KMS-11 (cell line): ENCODE measurements around the gene ST6GALNAC6.

Source experiments
- H2AFZ ChIP-seq: fragments of 200-600 bp; sonication (generic); 2 replicates; pipeline ENCODE4 v1.6.1; 2016; ENCODE audit warnings: antibody characterized with exemption, mixed run types, low read depth
- H3K27ac ChIP-seq: fragments of 200-600 bp; sonication (generic); 2 replicates; pipeline ENCODE4 v1.6.1; 2016; ENCODE audit warnings: mild to moderate bottlenecking, mixed run types
- H3K27me3 ChIP-seq: fragments of 200-600 bp; sonication (generic); 2 replicates; pipeline ENCODE4 v1.6.1; 2017; ENCODE audit warnings: mild to moderate bottlenecking, low read depth, mixed run types, moderate library complexity; ENCODE audit not compliant: insufficient read depth
- H3K36me3 ChIP-seq: fragments of 200-600 bp; sonication (generic); 2 replicates; pipeline ENCODE4 v1.6.1; 2017; ENCODE audit warnings: mild to moderate bottlenecking, mixed run types; ENCODE audit not compliant: insufficient read depth
- H3K4me1 ChIP-seq: fragments of 200-600 bp; sonication (generic); 2 replicates; pipeline ENCODE4 v1.6.1; 2016; ENCODE audit warnings: mild to moderate bottlenecking, low read depth, mixed run types; ENCODE audit not compliant: poor library complexity, severe bottlenecking
- H3K4me2 ChIP-seq: fragments of 200-600 bp; sonication (generic); 2 replicates; pipeline ENCODE4 v1.7.0; 2016; ENCODE audit warnings: mild to moderate bottlenecking, mixed run types
- H3K4me3 ChIP-seq: fragments of 200-600 bp; sonication (generic); IDR thresholded peaks from 2 replicates; pipeline ENCODE4 v1.6.1; 2017; ENCODE audit warnings: low read depth, low read length, mixed read lengths; ENCODE audit not compliant: insufficient read depth
- H3K79me2 ChIP-seq: fragments of 200-600 bp; sonication (generic); 2 replicates; pipeline ENCODE4 v1.6.1; 2016; ENCODE audit warnings: low read depth, mixed run types; ENCODE audit not compliant: insufficient read depth
- H3K9ac ChIP-seq: fragments of 200-600 bp; sonication (generic); 2 replicates; pipeline ENCODE4 v1.6.1; 2016; ENCODE audit warnings: mild to moderate bottlenecking, mixed run types
- H4K20me1 ChIP-seq: fragments of 200-600 bp; sonication (generic); 2 replicates; pipeline ENCODE4 v1.6.1; 2016; ENCODE audit warnings: mild to moderate bottlenecking, mixed run types; ENCODE audit not compliant: insufficient read depth
- CTCF ChIP-seq: fragments of 200-600 bp; sonication (generic); conservative IDR thresholded peaks from 2 replicates; pipeline ENCODE4 v1.6.1; 2017; ENCODE audit warnings: low read depth, mild to moderate bottlenecking, antibody characterized with exemption, low read length, moderate library complexity, mixed read lengths

ST6GALNAC6 gene

DNA sequence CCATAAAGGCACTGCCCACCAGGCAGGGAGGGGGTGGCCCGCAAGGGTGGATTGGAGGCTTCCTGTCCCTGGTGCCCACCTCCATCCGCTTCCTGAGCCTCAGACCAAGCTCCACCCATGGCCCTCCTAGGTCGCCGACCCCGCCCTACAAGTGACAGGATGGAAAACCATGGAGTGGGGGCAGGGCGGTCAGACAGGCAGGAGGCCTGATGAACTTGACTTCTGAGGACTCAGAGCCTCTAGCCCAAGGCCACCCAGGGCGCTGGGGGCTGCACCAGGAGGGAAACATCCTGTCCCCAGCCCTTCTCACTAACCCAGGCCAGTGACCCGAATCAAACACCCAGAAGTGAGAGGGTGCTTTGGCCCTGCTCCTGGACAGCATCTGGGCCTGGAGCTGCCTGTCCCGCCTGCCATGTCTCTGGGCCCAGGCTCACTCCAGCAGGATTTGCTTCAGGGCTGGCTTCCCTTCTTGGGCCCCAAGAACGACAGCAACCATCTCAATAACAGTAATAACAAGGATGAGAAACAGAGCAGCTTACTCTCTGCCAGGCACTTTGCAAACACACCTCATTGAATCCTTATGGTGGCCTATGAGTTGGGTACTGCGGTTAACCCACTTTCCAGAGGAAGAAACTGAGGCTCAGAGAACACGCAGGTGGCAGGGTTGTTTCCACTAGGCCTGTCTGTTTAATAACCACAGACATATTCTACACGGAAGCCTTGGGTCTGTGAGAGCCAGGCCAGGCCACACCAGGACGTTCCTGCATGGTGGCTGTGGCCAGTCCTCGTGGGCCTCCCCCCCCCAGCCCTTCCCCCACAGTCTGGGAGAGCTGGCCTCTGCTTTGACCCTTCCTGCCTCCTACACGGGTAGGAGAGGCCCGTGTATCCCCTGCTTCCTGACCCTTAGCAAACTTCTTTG, 4.4 kb upstream of the ST6GALNAC6 start:
- Histone ChIP-seq H3K4me2 (no peak overlapping the region), H4K20me1 (no peaks in the 10 kb centered on the region), H3K79me2 (no peaks in the 10 kb centered on the region), H3K27ac (no peak overlapping the region), H3K27me3 (no peaks in the 10 kb centered on the region), H3K36me3 (no peaks in the 10 kb centered on the region), H3K4me1 (peaks cover 26% of the 10 kb centered on the region), H2AFZ (no peak overlapping the region), H3K9ac (no peak overlapping the region), H3K4me3 (no peak overlapping the region)
- TF ChIP-seq CTCF = no peak

- Histone ChIP-seq H3K27me3 (no peaks in the 10 kb centered on the region), H3K36me3 (no peaks in the 10 kb centered on the region; the same call in 1 of the 2 replicates), H3K9ac (peak overlapping the region; percentile 74), H3K27ac (no peak overlapping the region), H3K4me1 (peaks cover 8% of the 10 kb centered on the region), H2AFZ (no peak overlapping the region; the same call in 1 of the 2 replicates), H4K20me1 (no peaks in the 10 kb centered on the region), H3K4me2 (peak overlapping the region; percentile 84), H3K79me2 (0 out of 2 replicates have a peak, but pooled peaks cover 4% of the 10 kb centered on the region), H3K4me3 (no peak overlapping the region)
- TF ChIP-seq CTCF = no peak
Measured at GRCh38 chr9:127898433-127899127, 823 bp downstream of the ST6GALNAC6 start.

DNA sequence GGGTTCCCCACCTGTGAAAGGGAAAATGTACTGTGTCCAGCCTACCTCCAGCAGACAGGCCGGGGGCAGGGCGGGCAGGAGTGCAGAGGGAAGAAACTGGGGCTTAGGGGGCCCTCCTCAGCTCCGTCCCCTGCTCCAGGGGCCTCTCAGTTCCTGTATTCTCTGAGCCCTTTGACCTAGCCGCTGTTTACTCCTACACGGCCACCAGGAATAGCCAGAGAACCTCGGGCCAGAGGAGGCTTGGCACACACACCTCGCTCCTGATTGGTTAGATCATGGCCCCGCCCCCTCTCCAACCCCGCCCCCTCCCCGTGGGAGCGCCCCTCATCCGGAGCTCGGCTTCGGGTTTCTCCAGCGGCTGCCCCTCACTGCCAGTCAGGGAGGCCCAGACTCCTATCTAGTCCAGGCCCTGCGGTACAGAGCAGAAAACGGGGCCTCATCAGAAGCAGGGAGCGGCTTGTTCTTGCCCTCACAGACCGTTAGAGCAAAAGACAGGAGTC, 2.2 kb downstream of the ST6GALNAC6 start:
- Histone ChIP-seq H3K79me2 (0 out of 2 replicates have a peak, but pooled peaks cover 4% of the 10 kb centered on the region), H2AFZ (no peak overlapping the region), H3K27ac (no peak overlapping the region), H4K20me1 (no peaks in the 10 kb centered on the region), H3K27me3 (no peaks in the 10 kb centered on the region), H3K4me2 (no peak overlapping the region), H3K9ac (no peak overlapping the region), H3K36me3 (no peaks in the 10 kb centered on the region; the same call in 1 of the 2 replicates), H3K4me3 (no peak overlapping the region), H3K4me1 (peaks cover 4% of the 10 kb centered on the region)
- no peak for TF ChIP-seq CTCF

DNA sequence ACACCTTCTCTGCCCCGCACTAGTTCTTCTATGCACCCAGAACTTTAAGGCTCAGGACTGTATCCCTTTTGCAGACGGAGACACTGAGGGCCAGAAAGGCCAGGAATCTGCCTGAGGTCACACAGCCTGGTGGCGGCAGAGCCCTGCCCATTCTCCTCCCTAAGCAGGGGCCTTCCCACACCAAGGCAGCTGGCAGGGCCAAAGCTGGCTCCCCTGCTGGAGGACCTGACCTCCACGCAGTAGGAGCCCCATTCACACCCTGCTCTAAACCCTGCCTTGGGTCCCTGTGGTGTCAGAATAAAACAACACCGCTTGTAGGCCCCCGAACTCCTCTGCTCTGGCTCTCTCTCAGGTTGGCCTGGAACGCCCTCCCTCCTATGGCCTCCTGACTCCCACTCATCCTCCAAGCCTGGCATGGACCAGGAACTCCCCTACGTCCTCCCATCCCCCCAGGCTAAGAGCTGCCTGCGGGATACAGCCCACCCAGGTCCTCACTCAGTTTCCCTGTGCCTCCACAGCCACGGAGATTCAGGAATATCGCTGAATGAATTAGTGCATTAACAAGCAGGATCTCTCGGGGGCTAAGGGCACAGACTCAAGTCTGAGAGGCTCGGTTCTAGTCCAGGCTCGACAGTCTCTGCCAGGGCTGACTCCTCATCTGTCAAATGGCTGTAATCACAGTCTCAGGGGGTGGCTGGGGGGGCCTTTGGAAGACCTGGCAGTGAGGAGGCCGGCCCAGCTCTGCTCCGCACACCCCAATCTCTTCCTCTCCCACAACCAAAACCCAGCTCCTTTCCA, 2.8 kb downstream of the ST6GALNAC6 start:
- no peaks in the 10 kb centered on the region for H4K20me1 ChIP-seq
- H3K27ac ChIP-seq = no peak overlapping the region
- H3K4me1 ChIP-seq = peaks cover 4% of the 10 kb centered on the region
- no peak overlapping the region for H3K4me3 ChIP-seq
- no peaks in the 10 kb centered on the region; the same call in 1 of the 2 replicates for H3K36me3 ChIP-seq
- 0 out of 2 replicates have a peak, but pooled peaks cover 4% of the 10 kb centered on the region for H3K79me2 ChIP-seq
- no peak overlapping the region for H3K9ac ChIP-seq
- no peak for TF ChIP-seq CTCF
- H3K27me3 ChIP-seq = no peaks in the 10 kb centered on the region
- H2AFZ ChIP-seq = no peak overlapping the region
- no peak overlapping the region for H3K4me2 ChIP-seq
